GM19455 (cell line): ENCODE data around the gene WDR86.

ENCODE experiments used
- ATAC-seq: cut with Tn5 transposase; IDR thresholded peaks from one replicate; pipeline ENCODE4 v1.9.1; 2021; ENCODE audit not compliant: unreplicated experiment

The WDR86 gene

DNA sequence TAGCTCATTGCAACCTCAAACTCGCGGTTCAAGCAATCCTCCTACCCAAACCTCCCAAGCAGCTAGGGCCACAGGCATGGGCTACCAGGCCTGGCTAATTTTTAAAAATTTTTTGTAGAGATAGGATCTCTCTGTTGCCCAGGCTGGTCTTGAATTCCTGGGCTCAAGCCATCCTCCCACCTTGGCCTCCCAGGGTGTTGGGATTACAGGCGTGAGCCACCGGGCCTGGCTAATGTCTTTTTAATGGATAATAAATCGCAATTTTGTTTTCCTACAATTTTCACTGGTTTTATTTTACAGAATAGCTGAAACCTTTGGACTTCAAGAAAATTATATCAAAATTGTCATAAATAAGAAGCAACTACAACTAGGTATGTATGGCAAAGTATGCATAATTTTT lies 57.3 kb downstream of the WDR86 start:
- no peak for ATAC-seq

DNA sequence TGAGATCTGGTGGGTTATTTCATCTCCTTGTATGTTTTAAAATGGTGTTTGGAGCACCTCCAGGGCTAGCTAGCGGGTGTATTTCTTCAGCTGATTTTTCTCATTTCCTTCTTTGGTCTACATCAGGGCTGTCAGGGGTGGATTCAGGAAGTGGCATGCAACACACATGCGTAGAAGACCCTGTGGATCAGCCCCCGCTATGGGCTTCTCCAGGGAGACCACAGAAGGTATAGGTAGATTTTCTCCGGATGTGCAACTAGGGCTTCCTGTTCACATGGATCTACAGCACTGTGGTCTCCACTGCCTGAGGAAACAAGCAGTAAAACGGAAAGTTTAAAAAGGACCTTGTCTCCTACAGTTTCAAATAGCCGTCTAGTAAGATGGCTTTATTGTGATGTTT lies 57.9 kb downstream of the WDR86 start:
- no peak for ATAC-seq

DNA sequence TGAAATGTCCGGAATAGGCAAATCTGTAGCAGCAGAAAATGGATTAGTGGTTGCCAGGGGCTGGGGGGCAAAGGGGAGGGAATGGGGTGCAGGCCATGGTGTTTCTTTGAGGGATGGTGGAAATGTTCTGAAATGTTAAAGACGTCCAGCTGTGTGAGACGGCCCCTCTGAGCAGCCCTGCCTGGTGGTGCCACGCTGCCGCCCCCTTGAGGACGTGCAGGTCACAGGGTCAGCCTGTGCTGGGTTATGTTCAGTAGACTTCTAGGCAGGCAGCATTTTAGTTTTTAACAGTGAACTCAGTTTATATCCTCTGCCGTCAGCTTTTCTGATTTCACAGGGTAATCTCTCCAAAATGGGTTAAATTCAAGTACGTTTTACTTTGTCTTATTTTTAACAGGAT lies 58.8 kb downstream of the WDR86 start:
- ATAC-seq: no peak

DNA sequence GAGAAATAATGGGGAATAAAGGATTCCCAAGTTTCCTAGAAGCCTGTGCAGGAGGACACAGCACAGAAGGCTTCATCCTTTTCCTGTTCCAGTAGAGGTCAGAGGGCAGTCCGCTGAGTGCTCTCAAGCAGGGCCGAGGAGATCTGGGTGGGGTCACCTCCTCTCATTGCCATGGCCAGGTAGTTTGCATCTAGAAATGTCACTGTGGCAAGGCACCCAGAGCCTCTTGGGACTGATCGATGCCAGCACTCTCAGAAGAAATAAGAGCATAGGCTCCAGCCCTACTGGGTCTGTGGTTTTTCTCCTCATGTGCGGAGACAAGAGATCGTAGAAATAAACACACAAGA lies 60.4 kb downstream of the WDR86 start:
- peak; percentile 39 for ATAC-seq

DNA sequence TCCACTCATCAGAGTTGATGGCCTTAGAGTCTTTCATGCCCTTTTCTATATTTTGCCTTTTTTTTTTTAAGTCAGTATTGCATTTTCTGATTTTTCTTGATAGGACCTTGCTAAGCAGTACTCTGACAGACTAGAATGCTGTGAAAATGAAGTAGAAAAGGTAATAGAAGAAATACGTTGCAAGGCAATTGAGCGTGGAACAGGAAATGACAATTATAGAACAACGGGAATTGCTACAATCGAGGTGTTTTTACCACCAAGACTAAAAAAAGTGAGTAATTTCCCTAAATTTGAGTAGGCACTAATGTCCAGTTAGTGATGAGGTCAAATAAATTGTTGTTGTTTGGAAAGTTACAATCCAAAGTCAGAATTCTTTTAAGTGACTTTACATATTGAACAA lies 60.9 kb downstream of the WDR86 start:
- ATAC-seq: no peak

- no peak for ATAC-seq
Observed at GRCh38 chr7:151347200-151347599, 62.6 kb downstream of the WDR86 start.

GRCh38 chr7:151346470-151346769 lies 63.4 kb downstream of the WDR86 start:
- no peak for ATAC-seq

DNA sequence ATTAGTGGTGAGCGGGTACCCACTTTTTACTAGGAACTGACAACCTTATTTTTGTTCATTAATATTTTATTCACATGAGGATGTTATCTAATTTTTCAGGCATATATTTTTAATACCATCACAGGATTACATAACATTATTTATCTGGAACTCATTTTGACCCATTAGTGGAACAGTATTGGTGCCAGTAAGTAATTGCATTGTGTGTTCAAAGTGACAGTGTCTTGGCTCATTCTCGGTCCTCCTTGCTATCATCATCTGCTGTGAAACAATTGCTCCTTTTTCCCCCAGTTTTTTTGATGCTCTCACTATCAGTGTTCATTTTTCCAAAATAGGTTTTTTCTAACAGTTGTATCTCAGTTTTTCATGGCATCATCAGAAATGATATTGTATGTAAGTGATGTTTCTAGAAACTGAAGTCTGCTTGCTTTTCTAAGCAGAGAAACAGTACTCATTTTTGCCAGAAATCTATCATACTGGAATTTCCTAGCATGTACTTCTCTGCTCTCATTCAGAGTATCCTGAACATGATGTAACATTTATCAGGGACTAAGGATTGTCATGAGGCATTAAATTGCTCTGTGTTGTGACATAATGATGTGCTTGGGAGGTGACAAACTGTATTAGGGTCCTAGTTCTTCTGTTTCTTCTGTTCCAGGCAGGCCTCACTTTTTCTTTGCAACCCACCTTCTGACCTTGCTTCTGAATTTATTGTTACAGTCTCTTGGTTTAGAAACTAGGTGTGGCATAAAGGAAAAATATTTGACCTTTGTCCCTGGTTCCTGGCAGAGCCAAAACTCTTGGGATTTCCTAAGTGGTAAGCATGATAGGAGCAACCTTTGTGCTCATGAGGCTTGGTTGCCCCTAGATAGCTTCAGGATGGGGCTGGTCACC lies 64.0 kb downstream of the WDR86 start:
- no peak for ATAC-seq

GRCh38 chr7:151343516-151343915 lies 66.3 kb downstream of the WDR86 start:
- ATAC-seq: no peak

DNA sequence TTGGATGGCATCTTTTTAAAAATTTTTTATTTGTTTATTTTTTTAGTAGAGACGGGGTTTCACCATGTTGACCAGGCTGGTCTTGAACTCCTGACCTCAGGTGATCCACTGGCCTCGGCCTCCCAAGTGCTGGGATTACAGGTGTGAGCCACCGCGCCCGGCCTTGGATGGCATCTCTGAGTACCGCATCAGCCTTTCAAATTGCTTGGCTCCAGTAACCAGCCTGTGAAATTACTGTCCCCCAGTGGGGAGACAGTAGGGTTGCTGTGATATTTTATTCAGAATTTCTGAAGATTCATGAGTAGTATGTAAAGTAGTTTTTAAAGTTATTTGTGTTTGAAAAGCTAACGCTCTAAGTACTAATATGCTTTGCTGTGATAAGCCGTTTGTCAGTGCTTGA lies 67.0 kb downstream of the WDR86 start:
- no peak for ATAC-seq

GRCh38 chr7:151342102-151342646 lies 67.7 kb downstream of the WDR86 start:
- peak; percentile 52 for ATAC-seq

GRCh38 chr7:151341357-151342101 lies 68.3 kb downstream of the WDR86 start, which contains the start of gene NUB1:
Gene NUB1 (plus strand): TSS chr7:151341812. CDS start chr7:151345350, 3,538 bp downstream.
- ATAC-seq: peak; percentile 54

DNA sequence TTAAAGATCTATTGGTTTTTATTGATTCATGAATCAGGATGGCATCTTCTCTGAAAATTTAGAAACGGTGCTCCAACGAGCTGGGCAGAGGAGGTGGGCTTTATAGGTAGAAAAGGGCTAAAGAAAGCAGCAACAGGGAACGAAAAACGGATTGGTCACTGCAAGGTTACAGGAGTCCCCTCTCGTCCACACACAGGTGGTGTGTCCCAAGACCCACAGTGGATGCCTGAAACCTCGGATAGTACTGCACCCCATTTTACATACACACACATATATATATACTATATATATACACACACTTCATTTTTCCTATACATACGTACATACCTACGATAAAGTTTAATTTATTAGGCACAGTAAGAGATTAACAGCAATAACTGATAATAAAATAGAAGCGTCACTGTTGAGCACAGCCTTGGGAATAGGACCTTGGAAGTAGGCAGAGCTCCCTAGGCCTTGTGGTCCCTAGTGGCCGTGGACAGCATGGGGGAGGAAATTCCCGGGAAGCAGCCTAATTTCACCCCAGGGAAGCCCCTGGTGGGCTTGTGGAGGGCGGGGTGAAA lies 69.0 kb downstream of the WDR86 start:
- no peak for ATAC-seq

DNA sequence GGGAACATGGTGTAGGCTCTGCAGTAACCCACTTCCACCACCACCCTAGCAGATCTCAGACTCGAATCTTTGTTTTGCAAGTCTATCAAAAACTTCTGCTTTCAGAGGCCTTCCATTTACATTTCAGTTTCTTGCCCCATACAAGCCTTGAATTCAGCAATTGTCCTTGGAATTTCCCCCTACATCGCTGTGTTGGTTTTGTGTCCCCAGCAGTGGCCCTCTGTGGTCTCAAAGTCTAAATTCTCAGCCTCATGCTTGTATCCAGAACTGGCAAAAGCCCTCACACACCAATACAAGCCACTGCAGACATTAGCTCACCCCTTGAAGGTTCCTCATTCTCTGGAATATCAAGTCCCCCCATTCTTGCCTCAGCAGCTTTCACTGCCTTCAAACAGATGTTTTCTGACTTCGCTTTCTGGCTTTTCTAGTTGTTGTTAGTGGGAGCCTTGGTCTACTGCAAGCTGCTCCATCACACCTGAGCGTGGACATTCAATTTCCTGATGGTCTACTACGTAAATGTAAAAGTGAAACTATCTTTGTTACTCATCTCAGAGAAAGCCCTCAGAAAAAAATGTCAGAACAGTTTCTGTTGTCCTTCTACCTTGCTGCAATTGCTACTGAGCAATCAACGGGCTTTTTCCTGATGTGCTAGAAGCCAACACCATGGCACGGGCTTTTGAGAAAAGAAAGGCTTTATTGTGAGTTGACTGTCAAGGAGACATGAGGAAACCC lies 70.0 kb downstream of the WDR86 start:
- ATAC-seq: peak; percentile 50

DNA sequence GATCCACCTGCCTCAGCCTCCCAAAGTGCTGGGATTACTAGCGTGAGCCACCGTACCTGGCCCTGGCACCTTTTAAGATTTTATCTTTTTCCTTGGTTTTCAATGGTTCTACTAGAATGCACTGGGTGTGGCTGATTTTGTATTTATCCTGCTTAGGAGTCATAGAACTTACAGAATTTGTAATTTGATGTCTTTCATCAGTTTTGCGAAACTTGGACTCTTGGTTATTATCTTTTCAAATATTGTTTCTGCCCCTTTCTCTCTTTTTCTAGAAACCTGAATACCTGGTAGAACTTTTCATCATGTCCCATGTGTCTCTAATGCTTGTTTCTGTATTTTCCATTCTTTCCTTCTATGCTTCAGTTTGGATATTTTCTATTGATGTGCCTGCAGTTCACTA lies 71.0 kb downstream of the WDR86 start:
- no peak for ATAC-seq

GRCh38 chr7:151337346-151337745 lies 72.5 kb downstream of the WDR86 start:
- no peak for ATAC-seq

DNA sequence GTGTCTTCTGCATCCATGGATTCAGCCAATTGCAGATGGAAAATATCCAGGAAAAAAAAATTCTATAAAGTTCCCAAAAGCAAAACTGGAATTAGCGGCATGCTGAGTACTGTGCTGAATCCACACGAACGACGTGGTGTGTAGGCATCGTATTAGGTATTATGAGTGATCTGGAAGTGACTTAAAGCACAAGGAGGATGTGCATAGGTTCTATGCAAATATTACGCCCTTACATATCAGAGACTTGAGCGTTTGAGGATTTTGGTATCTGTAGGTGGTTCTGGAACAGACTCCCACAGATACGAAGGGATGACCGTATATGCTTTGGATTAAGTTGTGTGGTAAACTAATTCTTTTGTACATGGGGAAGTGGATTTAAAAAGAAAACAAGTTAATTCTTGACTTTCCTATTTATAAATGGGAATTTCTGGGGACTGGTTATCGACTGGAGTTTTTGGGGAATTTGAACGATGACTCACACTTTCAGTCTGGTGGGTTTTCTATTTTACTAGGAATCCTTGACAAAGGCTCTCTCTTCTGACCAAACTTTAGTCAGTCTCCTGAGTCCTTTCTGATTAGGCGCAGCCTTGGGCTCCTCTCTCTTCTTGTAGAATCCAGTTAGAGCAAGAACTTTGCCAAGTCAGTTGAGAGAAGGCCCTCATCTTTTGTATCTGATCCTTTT lies 73.7 kb downstream of the WDR86 start:
- ATAC-seq: no peak

DNA sequence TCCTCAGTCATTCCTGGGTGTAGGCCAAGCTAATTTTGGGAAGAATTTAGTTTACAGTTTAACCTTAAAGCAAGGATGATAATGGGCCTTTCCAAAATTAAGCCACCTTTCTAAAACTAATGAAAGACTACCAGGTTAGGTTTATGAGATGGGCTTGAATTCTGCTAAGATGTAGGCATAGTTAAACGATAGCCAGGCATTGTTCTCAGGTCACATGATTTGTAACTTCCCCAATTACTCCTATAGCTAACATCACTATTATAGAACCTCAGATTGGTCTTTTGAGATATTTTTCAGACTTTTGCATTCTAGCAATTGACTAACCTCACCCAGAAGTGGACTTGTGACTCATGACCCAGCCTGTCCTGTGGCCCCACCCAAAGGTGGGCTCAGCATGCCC lies 75.2 kb downstream of the WDR86 start:
- ATAC-seq: no peak
